SU-DHL-6 (cell line): ENCODE measurements around the gene ACADS.

Experiments used
- H2AFZ ChIP-seq: fragments of 200-600 bp; sonication (generic); 2 replicates; pipeline ENCODE4 v1.6.1; 2014; ENCODE audit warnings: low read depth, mild to moderate bottlenecking, moderate library complexity, mixed read lengths, antibody characterized with exemption, low read length; ENCODE audit not compliant: severe bottlenecking
- H3F3A ChIP-seq: fragments of 200-600 bp; shearing (Covaris generic); 2 replicates; pipeline ENCODE4 v1.6.0; 2016; ENCODE audit warnings: antibody characterized with exemption, mild to moderate bottlenecking; ENCODE audit not compliant: insufficient read depth
- H3K27ac ChIP-seq: fragments of 200-600 bp; sonication (generic); 2 replicates; pipeline ENCODE4 v1.5.1; 2016; ENCODE audit warnings: low read depth, mild to moderate bottlenecking, low read length, moderate library complexity, mixed read lengths
- H3K27me3 ChIP-seq: fragments of 200-600 bp; sonication (generic), shearing (Covaris generic); 2 replicates; pipeline ENCODE4 v1.6.0; 2014; ENCODE audit warnings: mild to moderate bottlenecking, low read length
- H3K36me3 ChIP-seq: fragments of 200-600 bp; sonication (generic); 2 replicates; pipeline ENCODE4 v1.6.1; 2014; ENCODE audit warnings: mild to moderate bottlenecking, low read length, mixed read lengths
- H3K4me2 ChIP-seq: fragments of 300-600, 200-600 bp; shearing (Covaris generic), sonication (generic); 2 replicates; pipeline ENCODE4 v1.6.0; 2014; ENCODE audit warnings: low read length, low read depth, mild to moderate bottlenecking; ENCODE audit not compliant: poor library complexity, severe bottlenecking
- H3K4me3 ChIP-seq: fragments of 200-600 bp; sonication (generic); 2 replicates; pipeline ENCODE4 v1.5.1; 2014; ENCODE audit warnings: antibody characterized with exemption, low read length, mild to moderate bottlenecking, mixed read lengths; ENCODE audit not compliant: insufficient read depth, poor library complexity, severe bottlenecking
- H3K79me2 ChIP-seq: fragments of 200-600 bp; sonication (generic); 2 replicates; pipeline ENCODE4 v1.6.1; 2014; ENCODE audit warnings: mild to moderate bottlenecking, low read length, moderate library complexity; ENCODE audit not compliant: insufficient read depth
- H3K9ac ChIP-seq: fragments of 200-600 bp; sonication (generic); 2 replicates; pipeline ENCODE4 v1.7.0; 2014; ENCODE audit warnings: mild to moderate bottlenecking, low read length
- H3K9me2 ChIP-seq: fragments of 200-600 bp; sonication (generic); replicated peaks from 2 replicates; pipeline ENCODE4 v1.6.1; 2014; ENCODE audit warnings: low read length; ENCODE audit not compliant: insufficient read depth
- H3K9me3 ChIP-seq: fragments of 200-600 bp; sonication (generic); 2 replicates; pipeline ENCODE4 v1.6.1; 2014; ENCODE audit warnings: low read length, mixed read lengths; ENCODE audit not compliant: insufficient read depth
- H4K20me1 ChIP-seq: fragments of 200-600 bp; sonication (generic); 2 replicates; pipeline ENCODE4 v1.6.1; 2014; ENCODE audit warnings: low read depth, mild to moderate bottlenecking, antibody characterized with exemption, low read length, moderate library complexity, mixed read lengths
- CTCF ChIP-seq: fragments of 200-600 bp; sonication (generic); IDR thresholded peaks from one replicate; pipeline ENCODE4 v1.5.1; 2017; ENCODE audit warnings: antibody characterized with exemption, mild to moderate bottlenecking, low read length, moderate library complexity; ENCODE audit not compliant: insufficient read depth, poor library complexity, severe bottlenecking
- EZH2phosphoT487 ChIP-seq: fragments of 200-600 bp; sonication (generic), shearing (Covaris generic); conservative IDR thresholded peaks from 2 replicates; pipeline ENCODE4 v1.6.1; 2018; ENCODE audit warnings: mild to moderate bottlenecking, antibody characterized with exemption, low read length, moderate library complexity, mixed read lengths

The ACADS gene

GRCh38 chr12:120705618-120706017, 20.0 kb upstream of the ACADS start:
- Histone ChIP-seq H3K9me2 (no peaks in the 10 kb centered on the region), H3K79me2 (no peaks in the 10 kb centered on the region), H3K27me3 (no peaks in the 10 kb centered on the region), H3K36me3 (no peaks in the 10 kb centered on the region), H3K4me3 (no peak overlapping the region), H3K27ac (no peak overlapping the region), H3K4me2 (no peak overlapping the region), H4K20me1 (no peaks in the 10 kb centered on the region), H3K9me3 (no peaks in the 10 kb centered on the region), H3F3A (peaks cover 3% of the 10 kb centered on the region; the same call in 1 of the 2 replicates), H2AFZ (no peak overlapping the region), H3K9ac (no peak overlapping the region)
- no peak for TF ChIP-seq EZH2phosphoT487
- TF ChIP-seq CTCF: no peak

GRCh38 chr12:120706029-120706428, 19.6 kb upstream of the ACADS start:
- TF ChIP-seq EZH2phosphoT487 (no peak), CTCF (no peak)
- Histone ChIP-seq H3K9me3 (no peaks in the 10 kb centered on the region), H2AFZ (no peak overlapping the region), H3K79me2 (no peaks in the 10 kb centered on the region), H3K27ac (no peak overlapping the region), H3K4me2 (no peak overlapping the region), H3K27me3 (no peaks in the 10 kb centered on the region), H3K9me2 (no peaks in the 10 kb centered on the region), H3F3A (peaks cover 3% of the 10 kb centered on the region; the same call in 1 of the 2 replicates), H3K9ac (no peak overlapping the region), H3K4me3 (no peak overlapping the region), H3K36me3 (no peaks in the 10 kb centered on the region), H4K20me1 (no peaks in the 10 kb centered on the region)

- Histone ChIP-seq H3K27ac (no peak overlapping the region), H3K27me3 (no peaks in the 10 kb centered on the region), H2AFZ (no peak overlapping the region), H3K9me2 (no peaks in the 10 kb centered on the region), H3K9me3 (no peaks in the 10 kb centered on the region), H3F3A (peaks cover 16% of the 10 kb centered on the region; the same call in 1 of the 2 replicates), H3K9ac (no peak overlapping the region), H4K20me1 (no peaks in the 10 kb centered on the region), H3K79me2 (no peaks in the 10 kb centered on the region), H3K4me2 (no peak overlapping the region), H3K4me3 (no peak overlapping the region), H3K36me3 (no peaks in the 10 kb centered on the region)
- TF ChIP-seq EZH2phosphoT487 (no peak), CTCF (no peak)
Observed at GRCh38 chr12:120708651-120709050, 17.0 kb upstream of the ACADS start.
